ENCODE measurements around the gene OR11H7. TPM values are rescaled to one million over a fixed set of nuclear protein-coding genes. Genes with fewer than 3 reads are reported as not detected.
"Not testable (repeated sequence)": the region's sequence is repeated elsewhere in the genome, so short reads cannot be mapped to it uniquely, and the experiment has no call there.

OR11H7 gene
- total RNA-seq, 4 donors from 2014 or later: not detected

- peaks cover 0 to 27% (median 0%) of the 10 kb centered on the region in 3 donors for H3K36me3 ChIP-seq
- no peaks in the 10 kb centered on the region for H3K4me1 ChIP-seq
- peaks cover 0 to 5% (median 0%) of the 10 kb centered on the region in 3 donors for H3K9me3 ChIP-seq
- TF ChIP-seq CTCF (IDR thresholded peaks at IDR 0.05) (no peak), POLR2A (IDR thresholded peaks at IDR 0.05) (no peak)
- intact Hi-C loops (cut with DNase I): no loop called here
- 66 to 100% methylated on average over 2 of the region's 2 CpGs for WGBS, 2 donors
- no peak overlapping the region for H3K4me3 ChIP-seq
- no peak overlapping the region for H3K27ac ChIP-seq
- no peak for DNase-seq
- no peaks in the 10 kb centered on the region for H3K27me3 ChIP-seq
Observed at GRCh38 chr14:20277409-20277808, 48.6 kb downstream of the OR11H7 start.

GRCh38 chr14:20278414-20278813 lies 49.6 kb downstream of the OR11H7 start:
- Histone ChIP-seq H3K4me3 (no peak overlapping the region), H3K27me3 (no peaks in the 10 kb centered on the region), H3K36me3 (peaks cover 0 to 30% (median 0%) of the 10 kb centered on the region in 3 donors), H3K4me1 (no peaks in the 10 kb centered on the region), H3K27ac (no peak overlapping the region), H3K9me3 (peaks cover 0 to 5% (median 0%) of the 10 kb centered on the region in 3 donors)
- TF ChIP-seq CTCF (IDR thresholded peaks at IDR 0.05): no peak
- TF ChIP-seq POLR2A (IDR thresholded peaks at IDR 0.05): no peak
- no peak for DNase-seq
- 31 to 42% methylated on average over 1 of the region's 1 CpG for WGBS, 2 donors
- intact Hi-C loops (cut with DNase I): no loop called here

GRCh38 chr14:20280265-20280664 lies 51.5 kb downstream of the OR11H7 start:
- intact Hi-C loops (cut with DNase I); H3K4me1 ChIP-seq; H3K9me3 ChIP-seq; DNase-seq; H3K4me3 ChIP-seq; H3K27me3 ChIP-seq; H3K27ac ChIP-seq: not testable (repeated sequence)
- peaks cover 0 to 33% (median 0%) of the 10 kb centered on the region in 3 donors for H3K36me3 ChIP-seq
- WGBS, 2 donors: 92 to 93% methylated on average over 6 to 7 of the region's 7 CpGs

Other genes starting within 250 kb of the OR11H7 start
- gene OR4Q2, start 226.8 kb upstream of the OR11H7 start, total RNA-seq: not detected
- not detected for gene OR4K14, start 209.7 kb upstream of the OR11H7 start, total RNA-seq
- gene OR4K13, start 192.9 kb upstream of the OR11H7 start, total RNA-seq: not detected
- not detected for gene OR4L1, start 168.9 kb upstream of the OR11H7 start, total RNA-seq
- gene OR4K17, start 118.2 kb upstream of the OR11H7 start, total RNA-seq: not detected
- gene OR4N5, start 90.2 kb upstream of the OR11H7 start, total RNA-seq: not detected
- not detected for gene OR11G2, start 38.1 kb upstream of the OR11H7 start, total RNA-seq
- not detected for gene OR11H6, start 5.3 kb upstream of the OR11H7 start, total RNA-seq
- not detected for gene OR11H4, start 10.3 kb downstream of the OR11H7 start, total RNA-seq
- gene TTC5, start 77.0 kb downstream of the OR11H7 start, total RNA-seq: 10 to 100 TPM in 1 of 4 donors, 1 to 10 TPM in 3; 3.9 to 11.8 (median 6.7) TPM
- 10 to 100 TPM in 3 of 4 donors, 1 to 10 TPM in 1; 7.6 to 68.1 (median 33.4) TPM for gene CCNB1IP1, start 104.3 kb downstream of the OR11H7 start, total RNA-seq
- 10 to 100 TPM in 3 of 4 donors, 1 to 10 TPM in 1; 5.0 to 20.3 (median 11.7) TPM for gene PARP2, start 114.7 kb downstream of the OR11H7 start, total RNA-seq
- 10 to 100 TPM; 13.4 to 16.6 (median 14.7) TPM for gene TEP1, start 184.5 kb downstream of the OR11H7 start, total RNA-seq
- gene KLHL33, start 207.2 kb downstream of the OR11H7 start, total RNA-seq: under 1 TPM in 1 of 4 donors, not detected in 3; 0.57 TPM
- gene OSGEP, start 225.8 kb downstream of the OR11H7 start, total RNA-seq: 10 to 100 TPM; 22.3 to 41.6 (median 26.6) TPM
- 100 to 1,000 TPM in 3 of 4 donors, 10 to 100 TPM in 1; 75.7 to 132 (median 115) TPM for gene APEX1, start 226.2 kb downstream of the OR11H7 start, total RNA-seq
- gene PIP4P1, start 232.5 kb downstream of the OR11H7 start, total RNA-seq: 10 to 100 TPM; 15.8 to 25.7 (median 19.1) TPM
- 100 to 1,000 TPM in 2 of 4 donors, 10 to 100 TPM in 2; 84.4 to 155 (median 104) TPM for gene PNP, start 240.4 kb downstream of the OR11H7 start, total RNA-seq